Caco-2 (cell line): Measurements from ENCODE around the gene MBOAT1. TPM values are rescaled to one million over a fixed set of nuclear protein-coding genes. Genes with fewer than 3 reads are reported as not detected.

Source experiments
- Bru-seq: library from RNA; stranded (reverse); fragments of 400-500 nt; gene quantifications from one replicate; lab custom pipeline; 2021; lab: Mats Ljungman, UMichigan
- BruChase-seq, 2 experiments: library from RNA; stranded (reverse); fragments of 400-500 nt; gene quantifications; one replicate each; lab custom pipeline; 2021; lab: Mats Ljungman, UMichigan
- BruUV-seq: library from RNA; stranded (reverse); fragments of 400-500 nt; replicated peaks from 2 replicates; lab custom pipeline; 2021; lab: Mats Ljungman, UMichigan
- CTCF ChIA-PET: fragments of 300-600 bp; sonication (Branson Sonifier 250); formaldehyde crosslinking; loops from one replicate; lab custom pipeline; 2022; ENCODE audit warnings: antibody characterized with exemption; lab: Charles Lee
- POLR2A ChIA-PET: fragments of 300-600 bp; sonication (Branson Sonifier 250); formaldehyde crosslinking; loops from one replicate; lab custom pipeline; 2022; ENCODE audit warnings: antibody characterized with exemption; lab: Charles Lee
- DNase-seq, 2 experiments: peaks; one replicate each; pipeline versions ENCODE4 v3.0.0 to v3.0.0-alpha.2; 2020 to 2022
- H3K27me3 ChIP-seq: replicated peaks from 2 replicates; pipeline ENCODE4 v1.6.0; 2011; ENCODE audit warnings: low read length; ENCODE audit not compliant: control insufficient read depth, insufficient read depth
- H3K36me3 ChIP-seq: 2 replicates; pipeline ENCODE4 v1.5.1; 2011; ENCODE audit warnings: low read length; ENCODE audit not compliant: control insufficient read depth, insufficient read depth
- H3K4me1 ChIP-seq: fragments of 250-450 bp; sonication (Bioruptor Pico); 2 replicates; pipeline ENCODE4 v1.5.1; 2020; ENCODE audit warnings: mild to moderate bottlenecking
- H3K4me3 ChIP-seq: 2 replicates; pipeline ENCODE4 v1.5.1; 2011; ENCODE audit warnings: low read depth, mild to moderate bottlenecking, control low read depth, low read length
- H3K9me3 ChIP-seq: fragments of 250-450 bp; sonication (Bioruptor Pico); 2 replicates; pipeline ENCODE4 v1.5.1; 2020; ENCODE audit warnings: mild to moderate bottlenecking, moderate library complexity
- H3K27ac Mint-ChIP-seq: one replicate; pipeline ENCODE4 v1.8.0; 2022; ENCODE audit warnings: mixed read lengths; ENCODE audit not compliant: unreplicated experiment
- H3K27me3 Mint-ChIP-seq: one replicate; pipeline ENCODE4 v1.8.0; 2022; ENCODE audit warnings: mixed read lengths; ENCODE audit not compliant: insufficient read depth, unreplicated experiment
- H3K36me3 Mint-ChIP-seq: one replicate; pipeline ENCODE4 v1.8.0; 2022; ENCODE audit warnings: mild to moderate bottlenecking, mixed read lengths; ENCODE audit not compliant: insufficient read depth, unreplicated experiment
- H3K4me1 Mint-ChIP-seq: one replicate; pipeline ENCODE4 v1.8.0; 2022; ENCODE audit warnings: low read depth, mixed read lengths; ENCODE audit not compliant: unreplicated experiment
- H3K4me3 Mint-ChIP-seq: one replicate; pipeline ENCODE4 v1.8.0; 2022; ENCODE audit warnings: mild to moderate bottlenecking, moderate library complexity, mixed read lengths; ENCODE audit not compliant: unreplicated experiment
- H3K9me3 Mint-ChIP-seq: one replicate; pipeline ENCODE4 v1.8.0; 2022; ENCODE audit warnings: mixed read lengths; ENCODE audit not compliant: unreplicated experiment
- intact Hi-C: fragments of 100-400 bp; cut with micrococcal nuclease; formaldehyde crosslinking; loops from one replicate; pipeline ENCODE4 v1.10.0; 2022; ENCODE audit not compliant: unreplicated experiment
- long read RNA-seq: library from polyadenylated mRNA; stranded (forward); transcript quantifications from one replicate; pipeline ENCODE4 v2.0.0, GENCODE V29; 2022
- total RNA-seq: library from RNA; stranded (reverse); gene quantifications from 2 replicates; pipeline ENCODE4 v1.2.3, GENCODE V29; 2022
- TF ChIP-seq, protein P1 (sequence below), 2 experiments: fragments of 200-600 bp in 1 of 2; IDR thresholded peaks; 1 replicate in 1 of 2; 2 replicates in 1 of 2; pipeline versions ENCODE4 v1.5.1 to v1.8.0; 2011 to 2022; ENCODE audit warnings: antibody characterized with exemption in 1 of 2, control low read depth in 1 of 2, inconsistent platforms in 1 of 2, low read depth in 1 of 2, low read length in 1 of 2, mild to moderate bottlenecking in 1 of 2, moderate library complexity in 1 of 2; ENCODE audit not compliant: insufficient read depth in 1 of 2, severe bottlenecking in 1 of 2, unreplicated experiment in 1 of 2

Gene MBOAT1
- total RNA-seq (6.8 and 7.3 TPM in 2 replicates), Bru-seq, nascent RNA (percentile 53 among the genes with signal in this experiment), BruChase-seq, experiment 1, labeled RNA remaining after a 2-hour chase (percentile 47 among the genes with signal in this experiment), BruChase-seq, experiment 2, labeled RNA remaining after a 6-hour chase (percentile 47 among the genes with signal in this experiment)
- long read RNA-seq, partial matches to known transcripts = 1 of 6 reads
- long read RNA-seq, other reads (novel, unspliced or antisense) = 3 of 6 reads

DNA sequence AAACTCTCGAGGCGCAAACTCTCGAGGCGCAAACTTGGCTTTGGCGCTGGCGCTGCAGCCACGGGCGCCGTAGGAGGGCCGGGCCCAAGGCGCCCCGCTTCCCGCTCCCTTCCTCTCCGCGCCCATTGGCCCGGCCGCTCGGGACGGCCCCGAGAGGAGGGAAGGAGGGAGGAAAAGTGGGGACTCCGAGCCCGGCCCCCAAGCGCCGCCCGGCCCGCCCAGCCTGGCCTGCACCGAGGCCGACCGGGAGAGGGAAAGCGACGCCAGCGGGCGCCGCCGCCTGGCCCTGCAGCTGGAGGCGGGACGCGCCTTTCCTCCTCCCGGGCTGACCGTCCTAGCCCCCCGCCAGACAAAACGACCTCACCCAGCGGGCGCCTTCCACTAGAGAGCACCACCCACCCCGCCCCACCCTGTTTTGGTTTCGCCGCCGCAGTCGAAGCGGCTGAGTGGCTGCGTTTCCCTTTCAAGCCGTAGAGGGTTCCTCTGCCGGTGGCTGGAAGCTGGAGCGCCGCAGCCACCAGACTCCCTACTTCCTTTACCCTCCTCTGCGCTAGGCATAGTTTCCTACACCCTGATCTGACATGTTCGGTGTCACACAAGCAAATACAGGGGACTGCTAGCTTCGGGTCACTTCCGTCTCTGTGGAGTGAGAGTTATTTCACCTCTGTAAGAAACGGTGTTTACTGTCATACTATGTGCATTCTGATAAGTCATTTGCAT is at the start of gene MBOAT1:
Gene MBOAT1 (minus strand): TSS at position 78 of the 720 bp plus-strand sequence. CDS start 235 bp downstream, outside the sequence.
- Mint-ChIP-seq H3K4me1 (peaks cover 15% of the 10 kb centered on the region), H3K9me3 (no peaks in the 10 kb centered on the region), H3K27ac (peak within 1 kb of the TSS; percentile 95), H3K36me3 (peaks cover 9% of the 10 kb centered on the region), H3K4me3 (peak within 1 kb of the TSS; percentile 90), H3K27me3 (no peaks in the 10 kb centered on the region)
- H3K27me3 ChIP-seq = no peaks in the 10 kb centered on the region
- no peaks in the 10 kb centered on the region for H3K36me3 ChIP-seq
- DNase-seq = peak; percentile 91 to 93
- H3K9me3 ChIP-seq = no peaks in the 10 kb centered on the region
- H3K4me1 ChIP-seq = peaks cover 3% of the 10 kb centered on the region; the same call in 1 of the 2 replicates
- intact Hi-C loops = loop anchor here (1.0 to 2.0 kb wide), 7 partner anchors 10 to 320 kb away; partner anchors contain the start of gene E2F3
- CTCF ChIA-PET = interaction anchor here (1.0 to 1.8 kb wide), 3 partner anchors 9 to 86 kb away, joined by 3 to 7 read pairs (median 3); no protein-coding TSS in a partner anchor
- BruUV-seq = no TSS peak
- TF ChIP-seq, protein P1, sequence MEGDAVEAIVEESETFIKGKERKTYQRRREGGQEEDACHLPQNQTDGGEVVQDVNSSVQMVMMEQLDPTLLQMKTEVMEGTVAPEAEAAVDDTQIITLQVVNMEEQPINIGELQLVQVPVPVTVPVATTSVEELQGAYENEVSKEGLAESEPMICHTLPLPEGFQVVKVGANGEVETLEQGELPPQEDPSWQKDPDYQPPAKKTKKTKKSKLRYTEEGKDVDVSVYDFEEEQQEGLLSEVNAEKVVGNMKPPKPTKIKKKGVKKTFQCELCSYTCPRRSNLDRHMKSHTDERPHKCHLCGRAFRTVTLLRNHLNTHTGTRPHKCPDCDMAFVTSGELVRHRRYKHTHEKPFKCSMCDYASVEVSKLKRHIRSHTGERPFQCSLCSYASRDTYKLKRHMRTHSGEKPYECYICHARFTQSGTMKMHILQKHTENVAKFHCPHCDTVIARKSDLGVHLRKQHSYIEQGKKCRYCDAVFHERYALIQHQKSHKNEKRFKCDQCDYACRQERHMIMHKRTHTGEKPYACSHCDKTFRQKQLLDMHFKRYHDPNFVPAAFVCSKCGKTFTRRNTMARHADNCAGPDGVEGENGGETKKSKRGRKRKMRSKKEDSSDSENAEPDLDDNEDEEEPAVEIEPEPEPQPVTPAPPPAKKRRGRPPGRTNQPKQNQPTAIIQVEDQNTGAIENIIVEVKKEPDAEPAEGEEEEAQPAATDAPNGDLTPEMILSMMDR (IDR thresholded peaks at IDR 0.05; ENCODE audit: insufficient read depth in 1 of 2, low read depth in 1 of 2, low read length in 1 of 2, severe bottlenecking in 1 of 2, unreplicated experiment in 1 of 2) = peak in 1 of 2 experiments; percentile 15
- POLR2A ChIA-PET = interaction anchor here (0.6 kb wide), 2 partner anchors 115 to 191 kb away, joined by 3 to 7 read pairs; no protein-coding TSS in a partner anchor
- peak within 1 kb of the TSS; percentile 83 for H3K4me3 ChIP-seq

- Histone ChIP-seq H3K36me3 (no peaks in the 10 kb centered on the region), H3K4me3 (no peak overlapping the region), H3K4me1 (no peaks in the 10 kb centered on the region), H3K9me3 (no peaks in the 10 kb centered on the region; the same call in 1 of the 2 replicates), H3K27me3 (no peaks in the 10 kb centered on the region)
- no peaks in the 10 kb centered on the region for H3K36me3 Mint-ChIP-seq
- TF ChIP-seq, protein P1 (IDR thresholded peaks at IDR 0.05; ENCODE audit: insufficient read depth in 1 of 2, low read depth in 1 of 2, low read length in 1 of 2, severe bottlenecking in 1 of 2, unreplicated experiment in 1 of 2) = no peak
- no peaks in the 10 kb centered on the region for H3K27me3 Mint-ChIP-seq
- H3K4me3 Mint-ChIP-seq = no peak overlapping the region
- no peaks in the 10 kb centered on the region for H3K4me1 Mint-ChIP-seq
- ChIA-PET POLR2A (no interaction called here), CTCF (no interaction called here)
- no peak for DNase-seq
- intact Hi-C loops = no loop called here
- BruUV-seq = no TSS peak
- H3K9me3 Mint-ChIP-seq = no peaks in the 10 kb centered on the region
- no peak overlapping the region for H3K27ac Mint-ChIP-seq
Measured at GRCh38 chr6:20261685-20262084, 49.4 kb upstream of the MBOAT1 start.

GRCh38 chr6:20260360-20260759 is 48.1 kb upstream of the MBOAT1 start:
- POLR2A ChIA-PET = no interaction called here
- intact Hi-C loops = no loop called here
- no peaks in the 10 kb centered on the region for H3K27me3 Mint-ChIP-seq
- no peaks in the 10 kb centered on the region for H3K4me1 Mint-ChIP-seq
- H3K9me3 Mint-ChIP-seq = no peaks in the 10 kb centered on the region
- H3K36me3 ChIP-seq = no peaks in the 10 kb centered on the region
- BruUV-seq = no TSS peak
- TF ChIP-seq, protein P1 (IDR thresholded peaks at IDR 0.05; ENCODE audit: insufficient read depth in 1 of 2, low read depth in 1 of 2, low read length in 1 of 2, severe bottlenecking in 1 of 2, unreplicated experiment in 1 of 2) = no peak
- CTCF ChIA-PET = no interaction called here
- H3K9me3 ChIP-seq = no peaks in the 10 kb centered on the region; the same call in 1 of the 2 replicates
- DNase-seq = no peak
- H3K27me3 ChIP-seq = no peaks in the 10 kb centered on the region
- no peaks in the 10 kb centered on the region for H3K4me1 ChIP-seq
- H3K4me3 ChIP-seq = no peak overlapping the region
- H3K4me3 Mint-ChIP-seq = no peak overlapping the region
- H3K27ac Mint-ChIP-seq = no peak overlapping the region
- no peaks in the 10 kb centered on the region for H3K36me3 Mint-ChIP-seq
